ENCODE data around the gene UBR3. TPM values are rescaled to one million over a fixed set of nuclear protein-coding genes. Genes with fewer than 3 reads are reported as not detected.

Gene UBR3
- total RNA-seq, 1 donor from 2014 or later: 23.0 TPM

GRCh38 chr2:169964740-169965139, 137.5 kb downstream of the UBR3 start:
- TF ChIP-seq CTCF (IDR thresholded peaks at IDR 0.05; ENCODE audit: insufficient read depth, low read length, poor library complexity, severe bottlenecking): no peak
- no peak for DNase-seq (ENCODE audit: low read depth)
- Histone ChIP-seq H3K4me3 (ENCODE audit: low read depth, low read length) (no peak overlapping the region), H3K36me3 (ENCODE audit: control insufficient read depth, insufficient read depth, low read length) (no peaks in the 10 kb centered on the region), H3K27me3 (ENCODE audit: control insufficient read depth, insufficient read depth, low read length) (no peaks in the 10 kb centered on the region)

GRCh38 chr2:169965495-169965894, 138.2 kb downstream of the UBR3 start:
- no peaks in the 10 kb centered on the region for H3K27me3 ChIP-seq (ENCODE audit: control insufficient read depth, insufficient read depth, low read length)
- no peak for DNase-seq (ENCODE audit: low read depth)
- TF ChIP-seq CTCF (IDR thresholded peaks at IDR 0.05; ENCODE audit: insufficient read depth, low read length, poor library complexity, severe bottlenecking): no peak
- H3K4me3 ChIP-seq (ENCODE audit: low read depth, low read length): no peak overlapping the region
- no peaks in the 10 kb centered on the region for H3K36me3 ChIP-seq (ENCODE audit: control insufficient read depth, insufficient read depth, low read length)

GRCh38 chr2:169966454-169966853, 139.2 kb downstream of the UBR3 start:
- no peak for DNase-seq (ENCODE audit: low read depth)
- Histone ChIP-seq H3K27me3 (ENCODE audit: control insufficient read depth, insufficient read depth, low read length) (no peaks in the 10 kb centered on the region), H3K4me3 (ENCODE audit: low read depth, low read length) (no peak overlapping the region), H3K36me3 (ENCODE audit: control insufficient read depth, insufficient read depth, low read length) (no peaks in the 10 kb centered on the region)
- TF ChIP-seq CTCF (IDR thresholded peaks at IDR 0.05; ENCODE audit: insufficient read depth, low read length, poor library complexity, severe bottlenecking): no peak

- Histone ChIP-seq H3K36me3 (ENCODE audit: control insufficient read depth, insufficient read depth, low read length) (no peaks in the 10 kb centered on the region), H3K4me3 (ENCODE audit: low read depth, low read length) (no peak overlapping the region), H3K27me3 (ENCODE audit: control insufficient read depth, insufficient read depth, low read length) (no peaks in the 10 kb centered on the region)
- DNase-seq (ENCODE audit: low read depth): no peak
- TF ChIP-seq CTCF (IDR thresholded peaks at IDR 0.05; ENCODE audit: insufficient read depth, low read length, poor library complexity, severe bottlenecking): no peak
These were observed 141.5 kb downstream of the UBR3 start for GRCh38 chr2:169968743-169969142.

- Histone ChIP-seq H3K36me3 (ENCODE audit: control insufficient read depth, insufficient read depth, low read length) (no peaks in the 10 kb centered on the region), H3K27me3 (ENCODE audit: control insufficient read depth, insufficient read depth, low read length) (no peaks in the 10 kb centered on the region), H3K4me3 (ENCODE audit: low read depth, low read length) (no peak overlapping the region)
- no peak for TF ChIP-seq CTCF (IDR thresholded peaks at IDR 0.05; ENCODE audit: insufficient read depth, low read length, poor library complexity, severe bottlenecking)
- no peak for DNase-seq (ENCODE audit: low read depth)
These were observed 148.0 kb downstream of the UBR3 start for GRCh38 chr2:169975221-169975620.

GRCh38 chr2:169976335-169976851, 149.1 kb downstream of the UBR3 start:
- no peaks in the 10 kb centered on the region for H3K36me3 ChIP-seq (ENCODE audit: control insufficient read depth, insufficient read depth, low read length)
- no peak overlapping the region for H3K4me3 ChIP-seq (ENCODE audit: low read depth, low read length)
- no peak for TF ChIP-seq CTCF (IDR thresholded peaks at IDR 0.05; ENCODE audit: insufficient read depth, low read length, poor library complexity, severe bottlenecking)
- no peaks in the 10 kb centered on the region for H3K27me3 ChIP-seq (ENCODE audit: control insufficient read depth, insufficient read depth, low read length)
- no peak for DNase-seq (ENCODE audit: low read depth)

Measured in kidney epithelial cell (primary cell).